HG02763 (cell line): ENCODE measurements around the gene WDR4.
"Not testable (repeated sequence)": the region's sequence is repeated elsewhere in the genome, so short reads cannot be mapped to it uniquely, and the experiment has no call there.

Source experiments
- ATAC-seq: cut with Tn5 transposase; IDR thresholded peaks from one replicate; pipeline ENCODE4 v1.9.1; 2021; ENCODE audit warnings: mild to moderate bottlenecking, moderate library complexity; ENCODE audit not compliant: unreplicated experiment

The WDR4 gene

DNA sequence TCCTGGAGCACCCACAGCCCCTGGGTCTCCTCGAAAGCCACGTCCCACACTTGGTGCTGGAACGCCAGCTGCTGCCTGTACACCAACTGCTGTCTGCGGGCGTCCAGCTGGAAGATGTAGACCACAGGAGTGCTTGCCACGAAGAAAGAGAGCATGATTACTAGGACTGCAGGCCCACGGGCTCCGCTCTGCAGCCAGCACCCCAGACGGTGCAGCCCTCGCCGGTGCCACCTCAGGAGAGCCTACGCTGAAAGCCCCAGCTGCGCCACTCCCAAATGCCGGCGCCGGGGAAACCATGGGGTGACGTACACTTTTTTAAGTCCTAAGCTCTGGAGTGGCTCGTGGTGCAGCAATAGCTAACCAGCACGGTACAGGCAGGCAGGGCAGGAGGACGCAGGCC is 25.7 kb downstream of the WDR4 start:
- ATAC-seq, result no peak

DNA sequence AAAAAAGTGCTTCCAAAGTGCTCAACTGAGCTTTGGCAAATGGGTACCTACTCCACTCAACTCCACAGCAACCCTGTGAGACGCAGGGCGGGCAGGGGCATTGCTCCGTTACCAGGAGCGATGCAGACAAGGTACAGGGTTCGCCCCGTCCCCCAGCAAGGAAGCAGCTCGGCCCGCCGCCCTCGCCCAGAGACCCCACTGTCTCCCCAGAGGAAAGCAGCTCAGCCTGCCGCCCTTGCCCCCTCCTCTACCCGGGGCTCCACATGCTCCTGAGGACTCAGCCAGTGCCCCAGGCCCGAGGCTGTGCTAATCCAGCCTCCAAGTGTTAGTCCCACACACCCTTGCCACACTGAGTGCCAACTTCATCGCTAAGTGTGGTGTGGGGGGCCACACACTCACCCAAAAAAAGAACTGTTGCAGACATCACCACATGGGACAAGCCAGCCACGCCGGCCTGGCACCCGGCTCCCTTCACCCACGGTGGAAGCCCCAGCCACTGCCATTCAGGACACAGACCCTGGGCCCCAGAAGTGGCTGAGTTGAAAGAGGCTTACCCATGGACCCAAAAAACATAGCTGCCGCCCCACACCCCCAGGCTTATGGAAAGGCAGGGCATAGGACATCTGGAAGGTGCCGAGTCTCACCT is 26.3 kb downstream of the WDR4 start:
- no peak for ATAC-seq

DNA sequence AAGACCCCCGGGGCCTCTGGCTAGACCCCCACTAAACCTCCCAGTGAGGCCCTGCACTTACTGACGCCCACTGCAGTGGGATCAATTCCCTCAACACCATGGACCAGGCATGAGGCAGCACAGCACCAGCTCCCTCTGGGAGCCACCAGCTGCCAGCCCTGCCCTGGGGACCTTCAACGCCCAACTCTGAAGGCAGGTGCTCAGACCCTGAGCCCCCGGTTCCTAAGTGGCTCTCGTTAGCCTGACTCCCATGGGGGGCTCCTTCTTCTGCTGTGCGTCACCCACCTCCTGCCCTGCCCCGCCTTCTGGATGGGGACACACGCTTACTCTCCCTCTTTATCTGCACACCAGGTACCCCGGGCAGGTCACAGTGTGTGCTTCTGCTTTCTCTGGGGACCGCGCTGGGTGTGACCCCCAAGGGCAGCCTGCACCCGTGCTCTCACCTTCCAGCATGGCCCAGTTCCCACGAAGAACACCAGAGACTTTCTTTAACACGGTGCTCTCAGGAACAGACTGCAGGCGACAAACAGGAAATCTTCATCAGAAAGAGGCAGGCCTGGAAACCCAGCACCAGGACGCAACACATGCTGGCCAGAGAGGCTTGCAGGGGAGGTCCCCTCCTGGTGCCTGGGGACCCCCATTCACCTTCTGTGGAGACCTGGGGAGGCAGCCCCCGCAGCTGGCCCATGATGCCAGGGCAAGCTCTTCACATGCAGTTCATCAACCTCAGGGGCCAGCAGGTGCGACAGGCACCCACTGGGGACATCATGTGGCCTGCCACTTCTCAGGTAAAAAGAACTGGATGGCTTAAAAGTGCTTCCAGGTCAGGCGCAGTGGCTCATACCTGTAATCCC is 27.3 kb downstream of the WDR4 start:
- no peak for ATAC-seq

DNA sequence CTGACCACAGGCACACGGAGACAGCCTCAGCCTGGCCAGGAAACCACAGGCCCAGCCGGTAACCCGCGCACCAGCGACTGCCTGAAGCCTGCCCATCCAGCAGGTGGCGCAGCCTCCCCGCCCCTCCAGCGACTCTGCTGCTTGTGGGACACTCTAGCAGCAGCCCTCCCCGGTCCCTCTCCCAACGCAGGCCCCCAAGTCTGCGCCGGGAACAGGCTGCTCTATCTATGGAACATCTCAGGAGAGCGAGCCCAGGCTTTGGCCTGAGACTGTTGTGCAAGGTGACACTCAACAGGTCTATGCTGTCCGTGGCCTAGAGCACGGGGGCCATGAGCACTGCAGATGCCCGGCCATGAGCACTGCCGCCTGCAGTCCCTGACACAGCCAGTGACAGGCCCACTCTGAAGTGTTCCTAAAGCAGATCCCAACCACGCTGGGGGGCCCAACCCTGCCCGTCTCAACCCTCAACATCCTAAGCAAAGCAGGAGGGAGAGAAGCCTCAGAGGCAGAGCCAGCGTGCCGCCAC is 28.4 kb downstream of the WDR4 start:
- no peak for ATAC-seq

DNA sequence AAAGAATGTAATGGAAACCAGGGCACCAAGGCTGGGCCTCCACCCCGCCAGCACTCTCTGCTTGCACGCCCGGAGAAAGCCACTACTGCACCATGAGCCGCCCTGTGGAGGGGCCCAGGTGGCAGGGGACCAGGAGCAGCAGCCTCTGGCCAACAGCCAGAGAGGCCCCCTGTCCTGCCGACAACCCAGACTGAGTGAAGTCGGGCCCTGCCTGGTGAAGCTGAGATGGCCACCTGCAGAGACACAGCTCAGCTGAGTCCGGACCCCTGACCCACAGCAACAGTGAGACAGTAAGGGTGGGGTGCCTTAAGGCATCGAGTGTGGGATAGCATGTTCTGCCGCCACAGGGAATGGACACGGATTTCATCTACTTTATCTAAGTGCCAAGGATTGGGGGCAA is 28.9 kb downstream of the WDR4 start:
- ATAC-seq, result no peak

DNA sequence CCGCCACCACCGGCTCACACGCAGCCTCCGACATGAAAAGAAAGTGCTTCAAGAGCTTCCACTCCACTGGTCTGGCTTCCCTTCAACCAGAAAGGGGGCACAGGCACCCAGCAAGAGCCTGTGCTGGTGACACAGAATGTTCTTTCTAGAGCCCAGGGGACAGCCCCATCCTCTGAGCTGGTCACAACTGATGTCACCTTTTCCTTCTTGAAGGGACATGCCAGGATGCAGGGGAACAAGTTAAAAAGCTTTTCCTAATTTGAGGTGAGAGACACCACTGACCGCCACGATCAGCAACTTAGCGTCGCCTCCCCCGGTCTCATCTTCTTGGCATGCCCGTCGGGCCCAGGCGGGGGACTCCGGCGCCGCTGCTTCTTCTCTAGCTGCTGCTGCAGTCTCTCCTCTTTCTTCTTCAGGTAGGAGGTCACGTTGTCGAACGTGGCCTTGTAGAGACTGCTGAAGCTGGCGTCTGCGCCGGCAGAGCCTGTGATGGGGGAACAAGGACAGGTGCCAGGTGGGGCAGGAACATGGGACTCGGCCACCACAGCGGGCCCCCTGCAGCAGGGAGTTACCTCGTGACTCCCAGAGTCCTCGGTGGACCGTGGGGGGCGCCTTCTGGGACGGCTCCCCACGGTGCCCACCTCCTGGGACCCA is 29.5 kb downstream of the WDR4 start:
- ATAC-seq, result no peak

DNA sequence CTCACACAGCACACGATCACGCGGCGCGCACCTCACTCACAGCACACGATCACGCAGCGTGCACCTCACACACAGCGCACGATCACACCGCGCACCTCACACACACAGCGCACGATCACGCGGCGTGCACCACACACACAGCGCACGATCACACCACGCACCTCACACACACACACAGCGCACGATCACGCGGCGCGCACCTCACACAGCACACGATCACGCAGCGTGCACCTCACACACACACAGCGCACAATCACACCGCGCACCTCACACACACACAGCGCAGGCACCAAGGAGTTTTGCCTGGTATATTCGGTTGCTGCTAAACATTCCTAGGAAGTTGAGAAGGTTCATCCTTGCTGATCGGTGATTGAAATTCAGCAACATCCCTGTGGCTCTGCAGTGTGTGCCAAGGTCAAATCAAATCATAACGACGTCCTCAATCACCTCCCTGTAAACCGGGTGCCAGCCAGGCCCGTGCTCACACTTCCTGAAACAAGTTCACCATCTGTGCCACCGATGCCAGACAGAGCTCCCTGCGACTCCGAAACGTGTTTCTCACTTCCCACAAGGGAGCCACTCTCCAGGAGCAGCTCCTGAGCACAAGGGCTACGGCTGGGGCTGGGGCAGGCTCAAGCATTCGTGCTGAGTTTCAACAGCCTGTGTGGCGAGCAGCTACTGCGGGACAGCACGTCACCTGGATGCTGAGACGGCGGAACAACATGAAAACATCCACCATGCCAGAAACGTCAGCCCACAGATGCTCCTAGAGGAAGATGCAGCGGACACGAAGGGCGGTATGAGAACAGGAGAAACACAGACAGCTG is 30.2 kb downstream of the WDR4 start:
- no peak for ATAC-seq

DNA sequence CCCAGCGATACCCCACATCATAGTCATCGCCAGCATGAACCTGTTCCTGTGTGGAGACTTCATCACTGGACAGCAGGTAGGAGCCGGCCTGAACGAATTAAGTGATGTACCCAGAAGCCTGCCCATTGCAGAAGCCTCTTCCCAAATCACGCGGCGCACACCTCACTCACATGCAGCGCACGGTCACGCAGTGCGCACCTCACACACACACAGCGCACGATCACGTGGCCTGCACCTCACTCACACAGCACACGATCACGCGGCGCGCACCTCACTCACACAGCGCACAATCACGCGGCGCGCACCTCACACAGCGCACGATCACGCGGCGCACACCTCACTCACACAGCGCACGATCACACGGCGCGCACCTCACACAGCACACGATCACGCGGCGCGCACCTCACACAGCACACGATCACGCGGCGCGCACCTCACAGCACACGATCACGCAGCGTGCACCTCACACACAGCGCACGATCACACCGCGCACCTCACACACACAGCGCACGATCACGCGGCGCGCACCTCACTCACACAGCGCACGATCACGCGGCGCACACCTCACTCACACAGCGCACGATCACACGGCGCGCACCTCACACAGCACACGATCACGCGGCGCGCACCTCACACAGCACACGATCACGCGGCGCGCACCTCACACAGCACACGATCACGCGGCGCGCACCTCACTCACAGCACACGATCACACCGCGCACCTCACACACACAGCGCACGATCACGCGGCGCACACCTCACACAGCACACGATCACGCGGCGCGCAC is 31.0 kb downstream of the WDR4 start:
- ATAC-seq, result not testable (repeated sequence)

DNA sequence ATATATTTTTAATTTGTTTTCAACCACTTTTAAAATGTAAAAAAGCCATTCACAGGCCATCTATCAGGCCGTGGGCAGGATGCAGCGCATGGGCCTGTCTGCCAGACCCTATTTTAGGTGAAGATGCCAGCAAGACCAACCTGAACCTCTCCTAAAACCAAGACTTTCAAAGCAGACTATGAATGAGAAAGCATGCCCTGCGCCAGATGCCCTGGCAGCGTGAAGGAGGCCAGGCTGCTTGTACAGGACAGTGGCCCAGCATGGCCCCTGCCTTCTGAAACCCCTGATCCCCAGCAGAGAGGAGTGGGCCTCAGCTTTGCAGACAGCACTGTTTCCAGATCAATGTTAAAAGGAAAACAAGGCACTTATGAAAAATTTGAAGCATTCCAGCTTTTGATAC is 31.6 kb downstream of the WDR4 start:
- ATAC-seq, result no peak

DNA sequence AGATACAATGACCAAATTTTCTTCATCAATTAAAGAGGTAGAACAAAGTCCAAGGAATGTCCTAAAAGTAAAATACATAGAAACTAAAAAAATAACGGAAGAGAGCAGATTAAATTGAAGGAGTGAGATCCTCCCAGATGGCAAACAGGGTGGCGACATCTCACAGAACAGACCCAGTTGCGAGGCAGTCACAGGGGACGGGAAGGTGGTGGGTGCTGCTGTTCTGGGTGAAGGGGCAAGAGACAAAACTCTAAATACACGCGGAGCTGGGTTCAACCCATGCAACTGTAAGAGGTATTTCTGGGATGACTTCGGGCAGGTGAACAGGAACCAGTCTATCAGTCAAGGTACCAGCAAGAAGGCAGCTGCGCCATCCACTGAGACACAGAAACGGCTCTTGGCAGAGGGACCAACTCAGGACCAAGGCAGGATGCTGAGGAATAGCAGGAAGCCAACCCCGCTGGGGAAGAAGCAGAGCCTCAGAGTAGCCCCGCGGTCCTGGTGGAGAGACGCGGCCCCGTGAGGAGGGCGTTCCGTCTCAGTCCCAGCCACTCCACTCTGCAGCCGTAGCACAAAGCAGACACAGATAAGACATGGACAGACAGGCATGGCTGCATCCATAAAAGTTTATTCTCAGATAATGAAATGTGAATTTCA is 32.2 kb downstream of the WDR4 start:
- ATAC-seq, result no peak

DNA sequence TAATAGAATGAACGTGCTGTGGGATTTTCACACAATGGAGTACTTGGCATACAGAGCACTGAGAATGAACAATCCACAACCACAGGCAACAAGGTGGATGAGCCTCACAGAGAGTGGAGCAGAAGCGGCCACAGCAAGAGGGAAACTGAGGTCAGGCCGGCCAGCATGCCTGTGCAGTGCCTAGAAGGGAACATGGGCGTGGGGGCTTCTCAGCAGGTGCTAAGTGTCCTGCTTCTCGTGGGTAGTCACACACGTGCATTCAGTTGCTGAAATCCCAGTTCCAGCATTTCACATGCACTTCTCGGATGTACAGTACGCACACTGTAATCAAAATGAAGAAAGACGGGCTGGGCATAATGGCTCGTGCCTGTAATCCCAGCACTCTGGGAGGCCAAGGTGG is 33.1 kb downstream of the WDR4 start:
- no peak for ATAC-seq

DNA sequence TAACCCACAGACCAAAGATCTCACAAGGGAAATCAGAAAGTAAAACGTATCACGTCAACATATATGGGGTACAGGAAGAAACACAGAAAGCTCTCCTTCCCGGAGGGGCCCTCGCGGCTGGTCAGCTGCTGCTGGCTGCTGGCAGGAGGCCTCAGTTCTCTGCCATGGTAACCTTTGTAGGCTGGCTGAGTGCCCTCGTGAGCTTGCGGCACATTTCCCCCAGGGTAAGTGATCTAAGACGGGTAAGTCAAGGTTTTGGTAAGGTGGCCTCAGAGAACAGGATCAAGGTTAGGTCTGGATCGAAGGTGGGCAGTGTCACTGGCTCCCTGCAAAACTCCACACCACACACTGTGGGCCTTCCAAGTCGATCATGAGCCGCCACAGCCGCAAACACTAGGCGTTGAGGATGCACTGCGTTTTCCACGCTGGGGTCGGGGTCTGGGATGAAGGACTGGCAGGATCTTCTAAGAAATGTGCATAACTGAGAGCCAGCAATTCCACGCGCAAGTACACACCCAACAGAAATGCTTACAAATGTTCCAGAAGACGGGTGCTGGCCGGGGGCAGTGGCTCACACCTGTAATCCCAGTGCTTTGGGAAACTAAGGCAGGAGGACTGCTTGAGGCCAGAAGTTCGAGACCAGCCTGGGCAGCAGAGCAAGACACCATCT is 33.9 kb downstream of the WDR4 start:
- no peak for ATAC-seq

DNA sequence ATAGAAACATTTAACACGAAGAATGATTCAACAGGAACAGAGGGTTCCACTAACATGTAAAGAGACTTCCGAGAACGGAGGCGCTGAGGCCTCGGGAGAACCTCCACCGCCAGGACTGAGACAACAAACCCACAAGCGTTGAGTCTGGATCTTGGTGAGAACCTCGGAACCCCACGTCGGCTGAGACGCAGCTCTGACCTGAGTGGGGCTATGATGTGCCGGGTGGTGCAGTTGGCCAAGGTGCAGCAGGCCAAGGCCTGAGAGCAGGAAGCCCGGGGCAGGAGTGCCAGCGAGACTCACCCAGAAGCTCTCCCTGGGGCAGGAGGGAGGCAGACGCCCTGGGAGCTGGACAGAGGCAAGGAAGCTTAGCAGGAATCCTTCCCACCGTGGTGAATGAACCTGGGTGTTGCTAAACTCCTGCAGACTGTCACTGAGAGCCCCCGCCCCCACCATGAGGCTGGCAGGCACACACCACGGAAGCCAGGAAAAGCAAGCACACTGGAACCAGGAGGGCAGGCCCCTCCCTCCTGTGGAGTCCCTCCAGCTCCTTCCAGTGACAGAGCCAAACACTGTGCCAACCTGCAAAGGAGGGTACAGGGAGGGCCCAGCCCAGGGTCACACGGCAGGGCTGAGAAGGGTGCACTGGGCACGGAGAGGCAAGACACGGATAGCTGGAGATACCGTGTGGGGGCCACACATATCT is 34.8 kb downstream of the WDR4 start:
- no peak for ATAC-seq

DNA sequence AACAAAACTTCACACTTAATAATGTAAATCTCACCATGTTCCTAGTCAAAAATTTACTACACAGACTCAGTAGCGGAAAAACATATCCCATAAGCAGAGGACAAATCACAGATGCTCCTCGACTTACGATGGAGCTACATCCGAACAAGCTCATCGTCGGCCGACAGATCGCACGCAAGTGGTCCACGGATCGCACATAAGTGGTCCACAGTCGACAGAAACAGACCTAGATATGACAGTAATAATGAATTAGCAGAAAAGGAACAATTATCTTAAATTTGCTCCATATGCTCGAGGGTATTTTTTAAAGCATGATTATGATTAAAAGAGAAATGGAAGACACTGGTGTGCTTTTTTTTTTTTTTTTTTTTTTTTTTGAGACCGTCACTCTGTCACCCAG is 36.3 kb downstream of the WDR4 start:
- ATAC-seq, result no peak

DNA sequence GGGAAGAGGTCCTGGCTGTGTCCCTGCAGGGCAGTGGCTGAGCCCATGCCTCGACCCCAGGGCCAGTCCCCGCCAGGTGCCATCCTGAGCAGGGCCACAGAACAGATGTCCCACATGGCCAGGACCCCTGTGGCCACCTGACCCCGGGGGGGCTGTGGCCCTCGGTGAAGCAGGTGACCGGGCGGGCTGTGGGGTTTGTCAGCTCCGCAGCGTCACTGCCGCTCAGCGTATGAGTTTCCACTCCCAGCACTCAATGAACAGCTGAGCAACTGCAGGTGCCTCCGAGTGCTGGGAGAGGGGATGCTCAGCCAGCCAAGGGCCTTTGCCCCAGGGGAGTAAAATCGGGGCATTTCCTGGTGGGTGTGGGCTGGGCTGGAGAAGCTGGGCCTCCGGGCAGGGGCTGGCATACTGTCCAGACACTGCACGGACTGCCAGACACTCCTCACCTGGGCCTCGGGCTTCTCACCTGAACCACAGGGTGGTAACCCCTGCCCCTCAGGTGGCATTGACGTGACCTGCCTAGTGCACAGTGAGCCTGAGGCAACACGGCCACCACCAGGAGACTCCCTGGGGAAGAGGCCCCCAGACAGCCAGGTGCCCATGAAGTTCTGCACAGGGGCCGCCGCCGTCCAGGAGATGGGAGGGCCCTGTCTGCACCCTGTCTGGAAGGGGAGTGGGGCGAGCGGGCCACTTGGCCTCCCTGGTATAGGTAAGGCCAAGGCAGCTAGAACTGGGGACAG is 37.3 kb downstream of the WDR4 start:
- not testable (repeated sequence) for ATAC-seq

DNA sequence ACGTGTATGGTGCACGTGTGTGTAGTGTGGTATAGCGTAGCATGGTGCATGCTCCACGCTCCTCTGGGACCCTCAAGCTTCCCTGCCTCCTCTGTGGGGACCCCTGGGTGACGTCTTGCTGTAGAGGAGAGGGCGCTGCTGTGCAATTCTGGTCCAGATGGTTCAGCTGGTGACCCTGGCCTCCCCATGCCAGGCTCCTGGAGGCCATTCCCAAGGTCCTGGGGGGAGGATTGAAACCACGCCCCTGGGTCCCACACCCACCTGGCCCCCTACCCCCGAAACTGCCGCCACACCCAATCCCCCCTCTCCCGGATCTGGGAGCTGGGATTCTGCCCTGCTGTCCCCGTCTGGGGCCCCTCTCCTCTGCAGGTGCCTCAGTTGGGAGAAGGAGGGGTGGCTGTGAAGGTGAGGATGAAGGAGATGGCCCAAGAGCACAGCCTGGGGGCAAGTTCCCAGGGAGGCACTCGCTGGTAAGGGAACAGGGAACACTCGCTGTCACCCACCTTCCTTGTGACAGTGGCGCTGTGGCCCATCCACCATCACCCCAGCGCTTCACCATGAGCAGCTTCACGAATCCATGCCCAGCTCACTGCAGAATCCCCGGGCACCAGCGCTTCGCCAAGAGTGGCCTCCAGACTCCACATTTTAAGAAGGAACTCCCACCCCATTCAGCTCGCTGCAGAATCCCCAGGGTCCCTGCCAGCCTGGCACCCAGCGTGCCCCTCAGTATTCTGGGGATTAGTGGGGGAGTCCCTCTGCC is 38.0 kb downstream of the WDR4 start:
- no peak for ATAC-seq
